ENCODE data around the gene SLC9A9. TPM values are rescaled to one million over a fixed set of nuclear protein-coding genes. Genes with fewer than 3 reads are reported as not detected.

SLC9A9 gene
- total RNA-seq, 2 donors from 2014 or later = 7.9 to 17.0 TPM

DNA sequence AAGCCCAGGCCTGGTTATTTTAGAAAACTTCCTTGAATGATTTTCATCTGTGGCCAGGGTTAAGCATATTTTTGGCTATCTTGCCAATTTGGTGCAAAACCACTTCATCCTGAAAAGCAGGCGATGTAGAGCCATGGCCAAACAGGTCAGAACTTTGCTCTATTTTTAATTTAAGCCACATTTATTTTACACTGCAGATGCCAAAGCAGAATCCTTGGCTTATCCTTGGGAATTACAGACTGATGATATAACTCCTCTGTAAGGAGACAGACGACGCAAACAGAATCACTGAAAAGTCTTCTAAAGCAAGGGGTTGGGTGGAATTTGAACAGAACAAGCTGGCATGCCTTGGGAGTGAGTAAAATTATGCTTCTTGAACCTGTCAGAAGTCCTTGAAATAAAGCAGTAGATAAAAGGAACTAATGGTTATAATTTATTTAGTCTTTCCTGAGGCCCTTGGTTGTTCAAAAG, 606.8 kb downstream of the SLC9A9 start:
- DNase-seq (no peak), ATAC-seq (peak in 1 of 2 donors; percentile 47)
- intact Hi-C loops (cut with DNase I) = no loop called here

DNA sequence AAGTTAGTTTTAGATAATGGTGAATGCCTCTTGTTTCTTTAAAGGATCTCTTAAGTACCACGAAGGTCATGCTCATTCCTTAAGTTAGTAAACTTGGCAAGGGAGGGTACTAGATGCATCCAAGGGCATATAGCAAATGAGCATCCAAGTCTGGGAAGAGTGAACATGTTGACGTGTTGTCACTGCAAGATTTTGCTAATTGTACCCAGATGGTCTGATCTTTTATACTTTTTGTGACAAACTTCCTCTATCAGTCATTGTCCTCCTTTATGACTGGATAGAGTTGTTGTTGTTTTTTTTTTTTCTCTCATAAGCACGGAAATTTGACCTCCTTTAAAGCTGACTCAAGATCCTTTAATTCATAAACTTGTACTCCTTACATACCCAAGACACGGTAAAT, 607.4 kb downstream of the SLC9A9 start:
- DNase-seq (no peak), ATAC-seq (no peak)
- intact Hi-C loops (cut with DNase I) = no loop called here

DNA sequence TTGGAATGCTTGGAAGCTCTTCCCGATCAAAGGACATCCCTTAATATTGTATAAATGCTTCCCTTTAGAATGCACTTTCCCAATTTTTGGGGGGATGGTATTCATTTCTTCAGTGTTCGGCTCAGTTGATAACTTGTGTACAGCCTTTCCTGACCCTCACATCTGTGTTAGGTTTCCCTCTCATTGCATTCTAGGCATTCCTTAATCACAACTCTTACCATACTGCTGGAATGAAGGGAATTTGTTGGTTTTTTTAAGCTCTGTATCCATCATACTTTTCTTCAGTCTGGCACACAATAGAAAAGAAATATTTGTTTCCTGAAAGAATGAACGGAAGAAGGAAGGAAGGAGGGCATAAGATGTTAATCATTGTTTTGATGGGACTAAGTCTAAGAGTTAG, 609.2 kb downstream of the SLC9A9 start:
- intact Hi-C loops (cut with DNase I) = no loop called here
- ATAC-seq (no peak), DNase-seq (no peak)

DNA sequence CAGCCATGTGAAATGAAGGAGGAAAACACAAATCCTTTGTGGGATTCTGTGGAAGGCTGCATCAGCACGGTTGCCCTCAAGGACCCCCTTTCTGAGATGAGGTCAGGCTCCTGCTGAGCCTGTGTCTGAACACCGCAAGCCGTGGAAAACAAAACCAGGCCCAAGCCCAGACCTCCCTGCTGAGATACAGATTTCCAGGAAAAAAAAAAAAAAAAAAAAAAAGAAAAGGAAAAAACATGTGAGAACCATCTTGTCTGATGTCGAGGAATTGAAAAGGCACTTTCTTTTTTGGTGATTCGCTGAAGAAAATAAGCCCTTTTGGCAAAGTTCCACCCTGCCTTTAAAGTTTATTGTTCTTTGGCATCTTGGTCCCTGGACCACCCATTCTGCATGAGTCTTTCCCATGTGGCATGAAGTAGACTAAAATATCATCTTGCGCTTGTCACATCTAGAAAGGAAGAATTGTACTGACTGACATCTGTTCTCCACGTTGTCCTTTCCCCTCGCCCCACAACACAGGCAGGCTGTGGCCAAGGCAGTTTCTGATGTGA, 611.1 kb downstream of the SLC9A9 start:
- no peak for DNase-seq
- intact Hi-C loops (cut with DNase I) = no loop called here
- ATAC-seq = no peak

DNA sequence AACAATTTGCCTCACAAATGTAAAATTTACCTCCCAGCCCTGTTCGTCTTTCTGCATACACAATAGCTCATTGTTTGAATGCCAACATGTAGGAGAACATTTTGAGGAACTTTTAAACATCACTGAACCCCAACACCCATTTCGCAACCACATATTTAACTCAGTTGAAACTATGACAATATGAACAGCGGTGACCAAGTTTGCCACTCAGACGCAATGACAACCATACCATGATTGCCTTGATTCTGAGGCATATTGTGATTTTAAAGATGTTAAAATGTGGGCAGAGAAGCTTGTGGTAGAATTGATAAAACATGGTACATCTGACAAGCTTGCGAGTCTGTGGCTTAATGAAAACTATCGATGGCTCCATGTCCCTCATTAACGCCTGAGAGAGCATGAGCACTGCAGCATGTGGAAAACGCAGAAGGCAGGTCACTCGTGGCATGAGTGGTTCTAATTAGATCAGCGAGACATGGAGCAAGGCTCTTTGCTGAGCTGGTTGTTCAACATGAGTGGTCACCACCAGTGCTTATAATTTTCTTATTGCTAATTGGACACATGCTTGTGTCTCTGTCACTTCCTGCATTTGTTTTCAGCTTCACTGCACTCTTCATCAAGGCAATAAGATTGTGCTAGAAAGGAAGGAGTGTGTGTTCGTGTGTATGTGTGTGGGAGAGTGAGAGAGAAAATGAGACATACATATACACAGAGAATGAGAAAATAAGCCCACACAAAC, 611.9 kb downstream of the SLC9A9 start:
- ATAC-seq = no peak
- no peak for DNase-seq
- intact Hi-C loops (cut with DNase I) = no loop called here

DNA sequence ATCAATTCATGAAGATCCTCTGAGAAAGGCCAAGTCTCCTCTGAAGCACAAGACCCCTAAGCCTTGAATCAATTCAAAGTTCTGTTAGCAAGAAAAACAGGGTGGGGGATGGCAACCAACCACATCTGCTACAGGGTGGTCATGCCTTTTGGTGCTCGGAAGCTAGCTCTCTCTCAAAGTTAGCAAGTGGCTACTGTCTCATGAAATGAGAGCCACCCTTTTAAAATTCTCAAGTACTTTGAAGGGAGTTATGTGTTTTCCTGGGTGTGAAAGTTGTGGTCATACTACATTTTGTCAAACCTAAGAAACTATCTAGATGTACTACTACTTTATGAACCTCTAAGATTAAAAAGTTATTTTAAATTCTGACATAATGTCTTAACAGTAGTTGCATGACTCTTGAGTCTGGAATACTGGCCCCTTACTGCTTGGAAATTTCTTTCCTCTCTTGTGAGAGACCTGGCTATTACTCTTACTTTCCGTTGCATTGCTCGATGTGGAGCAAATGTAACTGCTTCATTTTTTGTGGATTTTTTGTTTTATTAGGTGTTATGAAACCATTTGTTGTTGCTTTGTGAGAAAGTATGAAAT, 612.6 kb downstream of the SLC9A9 start:
- ATAC-seq (no peak), DNase-seq (no peak)
- intact Hi-C loops (cut with DNase I) = no loop called here

DNA sequence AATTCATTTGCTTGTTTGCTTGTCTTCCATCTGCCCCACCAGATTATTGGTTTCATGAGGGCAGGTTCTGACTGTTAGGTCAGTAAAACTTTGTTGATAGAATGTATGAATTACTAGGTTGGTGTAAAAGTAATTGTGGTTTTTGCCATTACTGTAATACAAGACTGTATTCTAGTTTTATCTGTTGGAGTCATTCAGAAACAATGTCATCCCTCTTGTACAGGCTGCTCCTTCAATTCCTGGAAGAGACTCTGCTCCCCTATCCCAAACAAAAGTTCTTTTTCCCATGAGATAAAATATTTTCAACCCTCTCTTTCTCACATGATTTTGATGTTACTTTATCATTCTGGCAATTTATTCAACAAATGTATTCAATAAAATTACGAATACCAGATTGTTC, 613.7 kb downstream of the SLC9A9 start:
- intact Hi-C loops (cut with DNase I) = no loop called here
- no peak for ATAC-seq

DNA sequence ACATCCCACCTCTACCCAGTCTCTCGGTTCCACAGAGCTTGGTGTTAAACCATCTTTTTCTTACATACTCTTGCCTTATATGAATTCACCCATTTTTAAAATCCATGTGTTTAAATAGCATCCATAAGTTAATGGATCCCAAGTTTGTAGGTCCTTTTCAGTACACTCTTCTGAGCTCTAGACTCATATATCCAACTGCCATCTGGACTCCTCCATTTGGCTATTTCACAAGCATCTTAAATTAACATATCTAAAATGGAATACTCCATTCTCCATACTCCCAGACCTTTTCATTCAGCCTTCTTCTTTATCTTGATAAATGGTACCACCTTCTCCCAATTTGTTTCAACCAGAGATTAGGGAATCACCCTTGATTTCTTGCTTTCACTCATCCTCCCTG, 615.3 kb downstream of the SLC9A9 start:
- DNase-seq (no peak), ATAC-seq (no peak)
- intact Hi-C loops (cut with DNase I) = no loop called here

More for the DNA sequence above, 613.7 kb downstream of the SLC9A9 start:
- DNase-seq = no peak

DNA sequence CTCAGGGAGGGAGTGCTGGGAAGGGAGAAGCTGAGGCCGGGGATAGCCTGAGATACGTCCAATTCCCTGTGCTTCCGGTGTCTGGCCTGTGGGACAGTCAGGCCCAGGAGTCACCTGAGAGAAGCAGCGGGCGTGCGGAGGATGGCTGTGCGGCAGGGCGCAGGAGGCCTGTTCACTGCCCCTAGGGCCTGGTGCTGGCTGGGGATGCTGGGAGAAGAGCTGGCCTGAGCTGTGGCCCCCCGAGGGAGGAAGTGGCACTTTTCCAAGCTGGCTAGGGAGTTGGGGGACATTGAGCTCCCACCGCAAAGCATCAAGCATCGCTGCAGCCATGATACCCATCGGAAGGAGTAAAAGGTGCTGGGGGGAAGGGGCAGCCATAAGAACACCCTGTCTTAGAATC, 619.9 kb downstream of the SLC9A9 start:
- intact Hi-C loops (cut with DNase I) = loop anchor here in 1 of 2 donors (5.0 kb wide), 1 partner anchor 254 kb away; no protein-coding TSS in a partner anchor
- no peak for DNase-seq
- ATAC-seq = no peak

DNA sequence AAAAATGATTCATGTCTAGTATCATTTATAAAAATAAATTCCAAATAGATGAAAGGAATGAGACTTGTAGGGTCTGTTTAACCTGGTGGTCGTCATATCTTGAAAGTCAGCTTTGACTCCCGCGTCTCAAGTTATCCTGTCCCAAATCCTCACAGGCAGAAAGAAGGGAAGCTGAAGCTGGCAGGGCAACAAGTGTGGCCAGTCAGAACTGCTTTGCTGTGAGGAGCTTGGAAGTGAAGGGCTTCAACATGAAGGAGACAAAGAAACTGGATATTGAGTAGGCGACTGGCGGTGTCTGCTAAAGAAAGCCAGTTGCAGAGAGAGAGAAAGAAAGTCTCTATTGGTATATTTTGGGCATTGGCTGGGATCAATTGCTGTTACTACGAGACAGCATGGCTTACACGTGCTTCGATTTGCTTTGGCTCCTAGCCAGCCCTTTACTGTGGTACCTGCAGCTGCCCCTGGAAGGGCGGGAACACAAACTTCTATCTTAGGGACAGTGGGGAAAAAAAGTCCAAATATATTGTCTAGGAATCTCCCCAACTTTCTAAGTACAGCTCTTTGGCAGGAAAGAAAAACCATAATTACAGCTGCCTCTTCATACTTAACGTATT, 621.5 kb downstream of the SLC9A9 start:
- DNase-seq (no peak), ATAC-seq (no peak)
- intact Hi-C loops (cut with DNase I) = loop anchor here in 1 of 2 donors (5.0 kb wide), 1 partner anchor 256 kb away; no protein-coding TSS in a partner anchor

DNA sequence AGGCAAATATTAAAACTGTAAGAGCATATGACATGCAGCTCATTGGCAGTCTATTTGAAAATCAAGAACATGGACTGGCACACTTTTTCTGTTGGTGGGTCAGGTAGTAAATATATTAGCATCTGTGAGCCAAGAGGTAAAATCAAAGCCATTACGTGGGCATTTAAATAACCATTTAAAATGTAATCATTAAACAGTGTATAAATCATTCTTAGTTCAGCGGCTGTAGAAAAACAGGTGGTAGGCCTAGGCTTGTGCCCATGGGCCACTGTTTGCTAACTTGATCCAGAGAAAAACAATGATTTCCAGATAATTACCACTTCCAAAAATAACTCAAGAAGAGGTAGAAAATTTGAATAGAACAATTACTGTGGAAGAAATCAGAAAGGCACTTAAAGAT, 623.6 kb downstream of the SLC9A9 start:
- ATAC-seq = no peak
- intact Hi-C loops (cut with DNase I) = loop anchor here in 1 of 2 donors (5.0 kb wide), 1 partner anchor 258 kb away; no protein-coding TSS in a partner anchor
- DNase-seq = no peak

DNA sequence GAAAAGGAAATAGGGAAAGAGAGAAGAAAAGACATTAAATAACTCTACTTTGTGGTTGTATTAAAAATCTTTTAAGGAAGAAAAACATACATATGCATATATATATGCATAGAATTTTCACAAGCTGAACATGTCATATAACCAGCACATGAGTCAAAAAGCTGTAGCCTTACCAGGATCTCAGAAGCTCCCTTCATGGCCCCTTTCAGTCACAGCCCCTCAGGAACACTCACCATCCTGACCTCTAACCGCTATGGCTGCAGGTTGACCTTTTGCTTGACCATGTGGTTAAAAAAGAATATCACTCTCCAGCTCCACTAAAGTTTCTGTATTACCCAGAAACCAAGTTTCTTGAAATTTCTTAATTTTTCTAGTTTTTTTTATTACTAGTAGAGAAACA, 625.3 kb downstream of the SLC9A9 start:
- DNase-seq (no peak), ATAC-seq (no peak)
- intact Hi-C loops (cut with DNase I) = no loop called here

DNA sequence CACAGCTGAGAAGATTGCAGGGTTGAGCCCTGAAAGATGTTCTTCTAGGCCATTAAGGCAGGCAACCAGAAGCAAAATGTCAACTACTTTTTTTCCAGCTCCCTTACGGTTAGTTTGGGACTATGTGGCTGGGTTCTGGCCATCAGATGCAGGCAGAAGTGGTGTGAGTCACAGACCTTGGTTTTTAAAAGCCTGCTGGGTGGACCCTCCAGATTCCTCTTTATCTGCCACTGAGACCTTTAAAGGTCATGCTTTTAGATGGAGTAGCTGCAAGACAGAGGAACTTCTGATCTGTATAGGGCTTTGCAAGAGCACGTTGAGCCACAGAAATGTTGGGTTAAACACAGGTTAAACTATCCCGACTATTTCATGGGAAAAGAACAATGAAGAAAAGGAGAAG, 625.8 kb downstream of the SLC9A9 start:
- DNase-seq (no peak), ATAC-seq (no peak)
- intact Hi-C loops (cut with DNase I) = no loop called here

DNA sequence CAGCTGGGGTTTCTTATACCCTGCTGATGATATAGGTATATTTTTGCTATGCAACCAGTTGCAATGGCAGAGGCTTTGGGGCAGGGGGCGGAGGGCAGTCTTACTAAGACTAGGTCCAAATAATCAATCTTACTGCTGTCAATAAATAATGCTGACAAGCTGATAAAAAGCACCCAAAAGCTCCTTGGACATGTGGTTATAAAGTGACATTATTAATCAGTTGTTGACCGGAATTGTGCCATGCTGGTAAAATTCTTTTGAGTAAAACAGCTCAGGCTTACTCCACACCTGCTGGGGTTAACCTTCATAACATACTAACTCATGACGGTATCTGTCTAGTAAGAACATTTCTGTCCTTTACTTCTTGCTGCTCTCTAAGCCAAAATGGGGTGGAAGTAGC, 626.8 kb downstream of the SLC9A9 start:
- DNase-seq (no peak), ATAC-seq (no peak)
- intact Hi-C loops (cut with DNase I) = no loop called here

DNA sequence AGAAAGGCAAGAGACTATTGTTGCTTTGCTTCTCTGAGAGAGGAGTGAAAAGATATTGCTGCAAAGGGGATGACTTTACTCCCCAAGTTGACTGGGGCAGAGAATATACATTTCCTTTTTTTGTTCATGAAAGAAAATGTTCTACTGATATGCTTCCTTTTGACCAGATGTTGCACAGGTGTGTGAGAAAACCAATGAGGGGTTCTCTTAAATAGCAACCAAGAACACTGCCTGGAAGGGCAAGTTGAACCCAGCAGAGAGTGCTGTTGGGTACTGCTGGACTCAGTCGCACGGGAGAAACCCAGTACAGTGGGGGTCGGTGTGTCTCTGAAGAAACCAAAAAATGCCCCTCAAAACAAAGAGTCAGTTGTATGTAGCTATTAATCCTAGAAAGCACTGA, 627.5 kb downstream of the SLC9A9 start:
- intact Hi-C loops (cut with DNase I) = no loop called here
- DNase-seq (no peak), ATAC-seq (no peak)

DNA sequence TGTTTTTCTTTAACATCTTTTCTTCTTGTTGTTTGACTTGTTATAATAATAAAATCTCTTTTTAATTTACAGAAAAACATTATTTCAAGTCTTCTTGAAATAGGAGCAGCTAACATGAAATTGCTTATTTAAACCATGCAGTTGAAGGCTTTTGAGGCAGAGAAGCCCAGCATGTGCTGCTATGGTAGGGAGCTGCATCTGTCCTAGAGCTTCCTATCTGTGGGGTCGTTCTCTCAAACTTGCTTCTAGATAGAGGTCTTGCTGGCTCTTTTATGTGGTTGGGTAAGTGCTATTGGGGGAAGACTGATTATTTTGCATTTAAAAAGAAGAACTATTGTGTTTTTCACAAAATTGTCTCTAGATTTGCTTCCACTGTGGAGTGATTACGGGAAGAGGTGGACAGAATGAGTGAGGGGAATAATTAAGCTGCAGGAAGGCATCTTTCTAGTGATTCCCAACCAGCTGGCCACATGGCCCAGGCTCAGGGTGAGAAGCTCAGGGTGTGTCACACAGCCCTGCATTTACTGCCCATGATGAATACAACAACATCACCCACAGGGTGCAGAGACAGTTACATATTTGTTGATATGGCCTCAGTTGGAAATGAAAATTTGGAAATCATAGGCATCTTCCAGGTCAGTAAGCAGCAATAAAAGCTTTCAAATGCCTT, 630.0 kb downstream of the SLC9A9 start:
- intact Hi-C loops (cut with DNase I) = no loop called here
- DNase-seq (no peak), ATAC-seq (no peak)

DNA sequence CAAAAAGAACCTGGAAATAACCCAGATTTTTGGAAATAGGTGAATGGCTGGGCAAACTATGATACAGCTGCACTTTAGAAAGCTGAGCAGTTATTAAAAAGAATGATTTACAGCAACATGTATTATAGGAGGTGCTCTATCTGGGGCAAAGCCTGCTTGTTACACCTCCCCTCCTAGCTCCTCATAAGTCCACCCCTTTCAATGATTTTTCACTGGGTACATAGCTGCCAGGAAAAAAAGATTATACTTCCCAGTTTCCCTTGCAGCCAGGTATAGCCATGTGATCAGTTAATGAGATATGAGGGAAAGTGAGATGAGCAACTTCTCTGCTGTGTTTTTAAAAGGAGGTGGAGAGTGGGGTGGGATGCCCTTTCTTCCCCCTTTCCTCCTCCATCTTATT, 631.0 kb downstream of the SLC9A9 start:
- intact Hi-C loops (cut with DNase I) = no loop called here
- DNase-seq (no peak), ATAC-seq (no peak)

DNA sequence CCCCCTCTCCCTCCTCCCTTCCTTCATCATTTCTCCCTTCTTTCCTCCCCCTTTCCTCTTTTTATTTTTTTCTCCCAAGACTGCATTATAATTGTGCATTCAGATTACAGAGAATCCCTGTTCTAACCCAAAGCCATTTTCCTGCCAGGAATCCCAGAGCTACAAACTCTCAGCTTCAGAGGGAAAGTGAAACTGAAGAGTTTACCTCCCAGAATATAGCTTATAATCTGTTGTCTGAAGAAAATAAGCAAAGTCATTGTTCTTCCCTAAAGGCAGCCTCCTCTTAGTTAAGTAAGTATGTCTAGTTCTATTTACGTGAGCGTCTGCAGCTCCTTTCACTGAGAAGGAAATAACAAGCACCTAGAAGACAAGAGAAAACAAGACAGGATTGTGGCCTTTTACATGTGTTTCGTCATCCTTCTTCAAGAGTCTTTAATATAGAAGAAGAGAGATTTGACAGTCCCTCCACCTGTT, 631.5 kb downstream of the SLC9A9 start:
- intact Hi-C loops (cut with DNase I) = no loop called here
- no peak for DNase-seq
- ATAC-seq = no peak
